Cardiac muscle cell (in vitro differentiated cells and primary cell): Measurements from ENCODE around the gene MAP3K9. TPM values are rescaled to one million over a fixed set of nuclear protein-coding genes. Genes with fewer than 3 reads are reported as not detected.

ENCODE experiments used
- DNase-seq, 2 donors: peaks; one replicate each; pipeline versions ENCODE4 v3.0.0 to v3.0.0-alpha.2; 2010 to 2017; ENCODE audit warnings: low read depth in 1 of 2, low spot score in 1 of 2
- H3K27ac ChIP-seq: fragments of 200-600 bp; sonication (generic); 2 replicates; pipeline ENCODE4 v1.5.1; 2016
- H3K27me3 ChIP-seq: fragments of 200-600 bp; sonication (generic); 2 replicates; pipeline ENCODE4 v1.6.0; 2016; ENCODE audit warnings: control low read depth
- H3K36me3 ChIP-seq: fragments of 200-600 bp; sonication (generic); 2 replicates; pipeline ENCODE4 v1.5.1; 2016; ENCODE audit warnings: control low read depth
- H3K4me1 ChIP-seq: fragments of 200-600 bp; sonication (generic); 2 replicates; pipeline ENCODE4 v1.8.1; 2017; ENCODE audit warnings: low read depth, mild to moderate bottlenecking, mixed run types
- H3K4me3 ChIP-seq: fragments of 200-600 bp; sonication (generic); 2 replicates; pipeline ENCODE4 v1.5.1; 2016; ENCODE audit warnings: mild to moderate bottlenecking
- H3K9me3 ChIP-seq: fragments of 200-600 bp; sonication (generic); 2 replicates; pipeline ENCODE4 v1.5.1; 2017; ENCODE audit warnings: low read depth, mild to moderate bottlenecking, control low read depth
- polyA plus RNA-seq: library from polyadenylated mRNA; unstranded; fragments of >200 nt; fragmentation: Nextera tagmentation; extraction: Ambion mirVana; gene quantifications from 2 replicates; pipeline ENCODE4 v1.2.1, GENCODE V29; 2016
- total RNA-seq: library from RNA; depleted of rRNA; stranded (reverse); fragments of >200 nt; gene quantifications from 2 replicates; pipeline ENCODE4 v1.2.3, GENCODE V29; 2016
- TF ChIP-seq, protein P1 (sequence below): IDR thresholded peaks from 2 replicates; pipeline ENCODE4 v1.5.1; 2012; ENCODE audit warnings: low read depth, mild to moderate bottlenecking, low read length

Gene MAP3K9
- total and polyA plus RNA-seq, 2 experiments from 2014 or later, result 5.4 to 7.4 TPM

DNA sequence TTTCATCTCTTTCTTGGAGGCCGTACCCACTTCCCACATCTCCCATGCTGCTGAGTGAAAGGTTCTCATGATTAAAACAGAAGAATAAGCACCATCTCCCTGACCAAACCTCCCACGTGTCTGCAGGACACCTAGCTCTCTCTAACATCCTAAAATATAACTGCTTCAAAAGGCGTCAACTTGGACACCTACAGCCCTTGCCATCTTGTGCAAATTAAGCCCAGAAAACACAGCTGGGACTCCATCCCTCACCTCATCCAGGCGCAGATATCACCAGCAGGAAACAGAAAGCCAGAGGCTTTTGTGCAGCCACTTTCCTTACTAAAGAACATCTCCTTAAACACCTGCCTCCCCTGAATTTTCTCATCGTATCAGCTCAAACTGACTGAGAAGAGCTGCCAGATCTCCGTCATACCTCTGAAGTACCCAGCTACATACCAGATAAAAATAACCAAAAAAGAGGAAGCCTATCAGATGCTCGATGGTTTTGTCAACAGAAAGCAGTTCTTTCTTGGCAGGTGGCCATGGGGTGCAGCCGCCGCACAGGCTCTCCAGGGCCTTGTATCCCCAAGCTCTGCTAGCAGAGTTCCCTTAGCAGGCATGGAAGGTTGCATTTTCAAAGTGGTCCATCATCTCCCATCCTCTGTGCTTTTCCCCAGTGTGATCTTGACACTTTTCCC, 28.8 kb downstream of the MAP3K9 start:
- H3K9me3 ChIP-seq, result no peaks in the 10 kb centered on the region
- TF ChIP-seq, protein P1, sequence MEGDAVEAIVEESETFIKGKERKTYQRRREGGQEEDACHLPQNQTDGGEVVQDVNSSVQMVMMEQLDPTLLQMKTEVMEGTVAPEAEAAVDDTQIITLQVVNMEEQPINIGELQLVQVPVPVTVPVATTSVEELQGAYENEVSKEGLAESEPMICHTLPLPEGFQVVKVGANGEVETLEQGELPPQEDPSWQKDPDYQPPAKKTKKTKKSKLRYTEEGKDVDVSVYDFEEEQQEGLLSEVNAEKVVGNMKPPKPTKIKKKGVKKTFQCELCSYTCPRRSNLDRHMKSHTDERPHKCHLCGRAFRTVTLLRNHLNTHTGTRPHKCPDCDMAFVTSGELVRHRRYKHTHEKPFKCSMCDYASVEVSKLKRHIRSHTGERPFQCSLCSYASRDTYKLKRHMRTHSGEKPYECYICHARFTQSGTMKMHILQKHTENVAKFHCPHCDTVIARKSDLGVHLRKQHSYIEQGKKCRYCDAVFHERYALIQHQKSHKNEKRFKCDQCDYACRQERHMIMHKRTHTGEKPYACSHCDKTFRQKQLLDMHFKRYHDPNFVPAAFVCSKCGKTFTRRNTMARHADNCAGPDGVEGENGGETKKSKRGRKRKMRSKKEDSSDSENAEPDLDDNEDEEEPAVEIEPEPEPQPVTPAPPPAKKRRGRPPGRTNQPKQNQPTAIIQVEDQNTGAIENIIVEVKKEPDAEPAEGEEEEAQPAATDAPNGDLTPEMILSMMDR, result no peak
- DNase-seq, result peak in 1 of 2 donors; percentile 3
- no peaks in the 10 kb centered on the region for H3K27me3 ChIP-seq
- H3K4me3 ChIP-seq, result no peak overlapping the region
- H3K4me1 ChIP-seq, result no peaks in the 10 kb centered on the region
- no peaks in the 10 kb centered on the region for H3K36me3 ChIP-seq
- no peak overlapping the region for H3K27ac ChIP-seq

DNA sequence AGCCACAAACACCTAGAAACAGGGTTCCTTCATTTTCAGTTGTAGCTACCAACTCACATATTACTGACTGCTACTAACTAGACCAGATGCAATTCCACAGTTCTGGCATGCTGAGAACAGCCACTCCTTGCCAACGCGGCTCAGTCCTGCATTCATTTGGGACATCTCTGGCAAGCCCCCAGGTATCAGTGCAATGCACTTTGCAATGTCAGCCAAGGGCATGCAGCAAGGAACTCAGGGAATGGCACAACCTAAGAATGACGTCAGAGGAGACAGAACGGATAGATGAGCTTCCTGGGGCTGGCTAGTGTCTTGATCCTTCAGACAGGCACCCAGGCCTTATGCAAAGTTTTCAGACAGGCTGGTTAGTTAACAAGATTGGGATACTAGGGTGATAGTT, 29.6 kb downstream of the MAP3K9 start:
- TF ChIP-seq, protein P1, result no peak
- H3K27ac ChIP-seq, result no peak overlapping the region

DNA sequence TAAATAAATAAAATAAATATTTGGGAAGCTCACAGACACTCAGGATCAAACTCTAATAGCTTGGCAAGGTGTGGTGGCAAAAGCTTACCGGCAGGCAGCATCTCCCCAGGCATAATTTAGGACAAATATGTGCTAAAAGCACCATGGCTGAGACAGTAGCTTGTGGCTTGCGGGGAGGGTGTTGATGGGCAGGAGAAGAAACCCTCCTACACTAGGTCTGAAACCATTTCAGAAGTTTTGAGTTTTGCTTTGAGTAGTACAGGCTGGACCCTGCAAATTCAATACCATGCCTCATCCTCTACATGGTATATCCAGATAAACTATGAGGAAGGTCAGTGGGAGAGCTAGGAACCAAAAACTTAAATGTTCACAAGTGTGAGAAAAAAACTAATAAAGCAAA, 33.1 kb downstream of the MAP3K9 start:
- Histone ChIP-seq H3K36me3 (no peaks in the 10 kb centered on the region), H3K4me3 (no peak overlapping the region), H3K9me3 (no peaks in the 10 kb centered on the region), H3K27me3 (no peaks in the 10 kb centered on the region), H3K27ac (no peak overlapping the region), H3K4me1 (no peaks in the 10 kb centered on the region)
- no peak for DNase-seq
- TF ChIP-seq, protein P1, result no peak

More for the DNA sequence above, 29.6 kb downstream of the MAP3K9 start:
- Histone ChIP-seq H3K9me3 (no peaks in the 10 kb centered on the region), H3K4me1 (no peaks in the 10 kb centered on the region), H3K4me3 (no peak overlapping the region), H3K36me3 (no peaks in the 10 kb centered on the region), H3K27me3 (no peaks in the 10 kb centered on the region)
- DNase-seq, result no peak

DNA sequence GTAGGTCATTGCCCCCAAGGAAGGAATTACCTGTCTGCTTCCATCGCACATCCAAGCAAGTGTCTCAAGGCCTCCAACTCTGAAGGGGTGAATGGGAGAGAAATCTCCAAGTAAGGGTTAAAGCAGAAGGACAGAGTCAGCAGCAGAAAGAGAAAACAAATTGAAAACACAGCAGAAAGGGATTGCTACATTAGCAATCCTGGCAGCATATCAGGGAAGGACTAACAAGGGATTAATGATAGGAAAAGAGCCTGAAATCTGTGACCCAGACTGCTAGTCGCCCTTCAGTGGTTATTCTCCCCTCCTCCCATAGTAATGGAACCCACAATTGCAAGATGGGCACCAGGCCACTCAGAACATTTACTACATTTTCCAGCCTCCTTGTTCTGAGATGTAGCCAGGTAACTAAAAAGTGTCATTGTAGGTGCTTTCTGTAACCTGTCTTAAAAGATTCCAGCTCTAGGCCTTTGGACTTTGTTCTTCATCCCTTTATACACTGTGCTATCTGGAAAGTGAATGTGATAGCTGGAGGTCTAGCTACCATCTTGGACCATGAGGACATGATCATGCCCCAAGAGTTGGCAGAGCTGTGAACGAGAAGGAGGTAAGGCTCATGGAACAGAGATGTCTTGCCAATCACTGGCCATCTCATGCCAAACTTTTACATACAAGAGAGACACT, 36.0 kb downstream of the MAP3K9 start:
- Histone ChIP-seq H3K9me3 (no peaks in the 10 kb centered on the region), H3K27me3 (no peaks in the 10 kb centered on the region), H3K27ac (no peak overlapping the region), H3K4me1 (no peaks in the 10 kb centered on the region), H3K36me3 (no peaks in the 10 kb centered on the region), H3K4me3 (no peak overlapping the region)
- no peak for DNase-seq
- TF ChIP-seq, protein P1, result no peak

DNA sequence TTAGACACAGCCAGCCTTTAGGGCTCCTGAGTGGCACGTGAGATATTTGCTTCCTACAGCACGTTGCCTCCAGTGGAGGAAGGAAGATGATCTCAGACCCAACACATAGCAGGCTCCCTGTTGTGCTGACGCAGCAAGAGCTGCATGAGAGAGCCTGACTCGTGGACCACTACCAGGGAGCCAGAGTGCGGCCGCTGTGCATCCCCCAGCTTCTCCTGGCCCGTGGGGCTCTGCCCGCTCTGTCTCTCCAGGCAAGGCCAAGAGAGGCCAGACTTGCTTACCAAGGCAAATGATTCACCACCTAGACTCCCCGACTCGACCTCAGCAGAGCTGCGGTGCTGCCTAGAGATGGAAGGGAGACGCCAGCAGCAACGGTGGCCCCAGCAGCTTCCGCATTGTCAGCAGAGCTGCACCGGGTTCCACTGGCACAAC, 37.5 kb downstream of the MAP3K9 start:
- no peak overlapping the region for H3K27ac ChIP-seq
- H3K4me3 ChIP-seq, result no peak overlapping the region
- TF ChIP-seq, protein P1, result no peak
- no peak for DNase-seq
- no peaks in the 10 kb centered on the region for H3K36me3 ChIP-seq
- H3K27me3 ChIP-seq, result no peaks in the 10 kb centered on the region
- no peaks in the 10 kb centered on the region for H3K9me3 ChIP-seq
- H3K4me1 ChIP-seq, result no peaks in the 10 kb centered on the region
